Stimulated activated CD8-positive, alpha-beta memory T cell treated with anti-CD3 and anti-CD28 coated beads, Interleukin-7, amount 100 ng/mL, for 1 hour (primary cell): ENCODE results near the gene MSL2.
A peak's percentile ranks its signal among the peaks of the same experiment; 100 is the strongest.
"Not testable (repeated sequence)": the region's sequence is repeated elsewhere in the genome, so short reads cannot be mapped to it uniquely, and the experiment has no call there.

Source experiments
- DNase-seq, 2 donors: peaks; one replicate each; pipeline ENCODE4 v3.0.0-alpha.2; 2020; ENCODE audit warnings: low read depth in 2 of 2

The MSL2 gene, protein sequence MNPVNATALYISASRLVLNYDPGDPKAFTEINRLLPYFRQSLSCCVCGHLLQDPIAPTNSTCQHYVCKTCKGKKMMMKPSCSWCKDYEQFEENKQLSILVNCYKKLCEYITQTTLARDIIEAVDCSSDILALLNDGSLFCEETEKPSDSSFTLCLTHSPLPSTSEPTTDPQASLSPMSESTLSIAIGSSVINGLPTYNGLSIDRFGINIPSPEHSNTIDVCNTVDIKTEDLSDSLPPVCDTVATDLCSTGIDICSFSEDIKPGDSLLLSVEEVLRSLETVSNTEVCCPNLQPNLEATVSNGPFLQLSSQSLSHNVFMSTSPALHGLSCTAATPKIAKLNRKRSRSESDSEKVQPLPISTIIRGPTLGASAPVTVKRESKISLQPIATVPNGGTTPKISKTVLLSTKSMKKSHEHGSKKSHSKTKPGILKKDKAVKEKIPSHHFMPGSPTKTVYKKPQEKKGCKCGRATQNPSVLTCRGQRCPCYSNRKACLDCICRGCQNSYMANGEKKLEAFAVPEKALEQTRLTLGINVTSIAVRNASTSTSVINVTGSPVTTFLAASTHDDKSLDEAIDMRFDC

DNA sequence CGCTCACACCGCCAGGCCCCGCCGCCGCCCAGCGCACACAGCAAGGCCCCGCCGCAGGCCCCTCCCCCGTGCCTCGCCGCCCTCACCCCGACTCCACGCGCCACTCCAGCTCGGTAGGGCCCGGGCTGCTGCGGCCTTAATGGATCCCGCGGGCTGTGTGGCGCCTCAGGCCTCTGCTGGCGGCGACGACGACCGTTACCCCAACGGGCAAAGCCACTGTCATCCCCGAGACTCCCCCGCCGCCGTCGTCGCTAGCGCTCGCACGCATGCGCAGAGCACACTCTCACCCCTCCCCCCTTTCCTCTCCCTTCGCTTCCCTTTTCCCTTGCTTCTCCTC, at the start of gene MSL2:
Gene MSL2 (minus strand): TSS at position 272 of the 337 bp plus-strand sequence. CDS start 1,222 bp downstream, outside the sequence.
- no peak for DNase-seq

DNA sequence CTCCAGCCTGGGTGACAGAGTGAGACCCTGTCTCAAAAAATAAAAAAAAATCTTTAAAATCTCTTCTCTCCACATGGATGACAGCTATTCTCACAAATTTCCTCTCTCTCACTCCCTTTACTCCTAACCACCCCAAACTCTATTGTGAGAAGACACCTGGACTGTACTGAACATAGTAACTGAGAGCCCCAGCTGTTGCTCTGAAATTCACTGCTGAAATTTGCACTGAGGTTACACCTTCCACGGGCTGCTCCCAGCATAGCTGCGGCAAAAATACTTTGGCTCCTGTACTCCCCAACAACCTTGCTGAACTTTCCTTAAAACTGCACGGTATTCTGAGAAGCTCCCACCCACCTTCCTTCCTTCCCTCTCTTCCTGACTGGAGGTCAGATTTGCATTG, 49.6 kb upstream of the MSL2 start:
- DNase-seq = no peak

DNA sequence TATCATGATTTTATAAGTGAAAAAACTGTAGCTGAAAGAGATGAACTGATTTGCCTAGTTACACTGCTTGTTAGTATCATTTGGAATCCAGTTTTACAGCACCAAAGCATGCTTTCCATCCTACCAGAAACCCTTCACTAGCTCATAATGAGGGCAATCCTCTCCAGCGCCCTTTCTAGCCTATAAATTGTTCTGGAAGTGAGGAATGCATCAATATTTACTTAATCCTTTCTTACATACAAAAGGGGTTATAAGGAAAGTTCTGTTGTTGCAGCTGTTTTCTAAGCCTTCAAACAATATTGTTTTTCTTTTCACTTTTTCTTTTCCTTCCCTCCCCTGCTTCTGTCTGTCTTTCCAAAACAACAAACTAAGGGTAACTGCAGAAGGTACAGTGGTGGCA, 43.0 kb upstream of the MSL2 start:
- no peak for DNase-seq

DNA sequence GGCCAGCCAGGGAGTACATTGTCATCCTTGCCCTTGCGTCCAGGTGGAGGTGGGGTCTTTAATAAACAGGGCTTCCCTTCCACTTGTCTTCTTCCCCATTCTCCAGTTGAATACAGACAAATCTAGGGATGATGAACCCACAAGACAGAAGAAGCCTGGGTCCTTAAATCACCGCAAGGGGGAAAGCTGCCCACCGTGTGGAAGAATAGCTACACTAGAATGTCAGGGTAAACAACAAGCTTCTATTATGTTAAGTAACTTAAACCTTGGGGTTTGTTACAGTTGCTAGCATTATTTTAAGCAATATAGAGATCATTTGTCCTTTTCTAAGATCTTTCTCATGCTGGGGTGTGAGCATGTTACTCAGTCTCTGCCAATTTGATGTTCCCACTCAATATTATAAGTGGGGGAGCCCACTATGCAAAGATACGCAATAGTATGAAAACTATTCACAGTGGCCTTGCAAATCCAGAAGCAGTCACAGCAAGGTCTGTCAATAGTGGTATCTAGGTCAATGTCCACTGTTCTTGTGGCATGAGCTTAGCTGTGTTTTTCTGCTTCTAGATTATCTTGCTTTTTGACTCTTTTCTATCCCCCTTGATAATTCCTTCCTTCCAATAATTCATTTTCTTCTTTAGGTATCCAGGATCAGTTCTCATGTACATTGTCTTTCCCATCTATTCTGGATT, 42.0 kb upstream of the MSL2 start:
- no peak for DNase-seq

DNA sequence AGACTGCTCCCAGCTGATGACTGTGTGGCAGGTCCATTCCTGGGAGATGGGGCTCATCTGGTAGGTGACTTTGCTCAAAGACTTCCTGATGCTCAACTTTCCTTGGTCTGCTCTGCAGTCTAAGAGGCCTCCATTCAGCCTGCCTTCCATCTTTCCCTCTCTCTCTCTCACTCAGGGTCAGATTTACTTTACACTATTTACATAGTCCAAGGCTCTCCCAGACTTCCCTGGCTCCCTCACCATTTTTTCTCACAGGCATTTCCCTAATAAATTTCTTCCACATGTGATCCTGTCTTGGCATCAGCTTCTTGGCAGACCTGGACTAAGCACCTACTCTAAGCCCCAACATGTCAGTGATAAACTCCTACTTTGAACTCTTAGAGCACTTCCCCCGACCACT, 41.0 kb upstream of the MSL2 start:
- DNase-seq = no peak

DNA sequence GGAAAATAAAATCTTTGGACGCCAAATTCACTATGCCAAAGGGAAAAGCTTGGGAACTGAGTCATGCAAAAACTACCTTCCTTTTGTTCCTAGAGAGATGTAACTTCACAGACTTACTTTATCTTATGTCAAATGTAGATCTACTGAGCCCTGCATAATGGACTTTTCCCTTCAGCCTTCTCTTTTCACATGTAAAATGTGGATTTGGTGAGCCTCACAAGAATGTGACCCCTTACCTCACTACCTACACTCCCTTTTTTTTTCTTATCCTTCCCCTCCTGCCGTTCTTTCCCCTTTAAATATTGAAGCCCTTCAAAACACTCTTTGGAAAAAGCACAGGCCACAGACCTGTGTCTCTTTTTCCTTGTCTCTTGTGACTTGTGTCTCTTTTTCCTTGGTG, 40.0 kb upstream of the MSL2 start:
- DNase-seq = no peak

DNA sequence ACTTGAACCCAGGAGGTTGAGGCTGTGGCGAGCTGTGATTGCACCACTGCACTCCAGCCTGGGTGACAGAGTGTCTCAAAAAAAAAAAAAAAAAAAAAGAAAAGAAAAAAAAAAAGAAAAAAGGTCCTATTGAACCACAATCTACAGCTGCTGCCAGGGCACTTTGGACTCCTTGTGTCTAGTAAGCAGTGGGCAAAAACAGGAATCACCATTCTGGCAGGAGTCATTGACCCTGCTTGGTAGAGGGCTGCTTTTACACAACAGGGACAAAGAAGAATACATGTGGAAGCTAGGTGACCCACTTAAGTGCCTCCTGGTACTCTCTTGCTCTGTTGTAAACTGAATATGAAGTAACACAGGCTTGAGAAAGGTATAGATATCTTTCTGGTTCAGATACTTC, 39.4 kb upstream of the MSL2 start:
- DNase-seq = no peak

DNA sequence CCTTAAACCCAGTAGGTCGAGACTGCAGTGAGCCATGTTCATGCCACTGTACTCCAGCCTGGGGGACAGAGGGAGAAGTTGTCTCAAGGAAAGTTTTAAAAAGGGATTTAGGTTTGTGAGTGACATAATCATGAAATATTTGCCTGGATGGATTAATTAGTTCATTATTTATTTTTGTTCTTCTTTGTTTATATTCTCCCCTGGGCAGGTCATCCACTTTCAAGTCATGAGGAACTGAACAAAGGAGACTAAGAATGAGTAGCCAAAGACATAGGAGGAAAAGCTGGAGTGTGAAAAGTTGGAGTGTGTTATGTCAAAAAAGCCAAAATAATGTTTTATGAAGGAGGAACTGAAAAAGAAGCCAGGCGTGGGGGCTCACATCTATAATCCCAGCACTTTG, 36.3 kb upstream of the MSL2 start:
- DNase-seq = no peak

DNA sequence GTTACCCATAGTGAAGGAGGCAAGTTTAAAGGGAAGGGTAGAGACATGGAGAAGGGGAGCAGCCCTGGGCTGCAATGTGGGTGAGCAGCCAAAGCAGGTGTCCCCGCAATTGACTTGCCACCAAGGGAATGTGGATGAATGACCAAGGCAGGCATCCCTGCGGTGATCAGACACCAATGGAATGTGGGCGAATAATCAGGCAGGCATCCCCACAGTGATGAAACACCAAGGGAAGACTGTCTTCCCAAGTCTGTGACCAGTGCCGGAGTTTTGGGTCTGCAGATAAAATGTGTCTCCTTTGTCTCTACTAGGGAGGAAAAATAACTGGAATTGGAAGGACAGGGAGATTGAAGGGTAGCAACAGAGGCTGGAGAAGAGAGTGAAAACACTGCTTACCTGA, 26.6 kb upstream of the MSL2 start:
- DNase-seq = not testable (repeated sequence)

DNA sequence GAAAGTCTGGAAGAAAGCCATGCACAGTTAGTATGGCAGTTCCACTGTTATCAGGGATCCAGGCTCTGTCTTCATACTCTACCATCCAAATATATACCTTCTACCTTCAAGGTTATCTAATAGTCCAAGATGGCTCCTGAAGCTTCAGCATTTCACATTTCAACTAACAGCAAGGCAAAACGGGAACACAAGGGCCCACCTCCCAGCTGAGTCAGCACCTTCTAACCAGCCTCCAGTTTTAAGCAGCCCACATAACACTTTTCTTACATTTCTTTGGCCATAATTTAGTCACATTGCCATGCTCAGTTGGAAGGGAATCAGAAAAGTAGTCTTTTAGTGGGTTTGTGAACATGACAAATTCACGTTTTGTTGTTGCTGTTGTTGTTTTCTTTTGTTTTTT, 15.4 kb upstream of the MSL2 start:
- DNase-seq = no peak

DNA sequence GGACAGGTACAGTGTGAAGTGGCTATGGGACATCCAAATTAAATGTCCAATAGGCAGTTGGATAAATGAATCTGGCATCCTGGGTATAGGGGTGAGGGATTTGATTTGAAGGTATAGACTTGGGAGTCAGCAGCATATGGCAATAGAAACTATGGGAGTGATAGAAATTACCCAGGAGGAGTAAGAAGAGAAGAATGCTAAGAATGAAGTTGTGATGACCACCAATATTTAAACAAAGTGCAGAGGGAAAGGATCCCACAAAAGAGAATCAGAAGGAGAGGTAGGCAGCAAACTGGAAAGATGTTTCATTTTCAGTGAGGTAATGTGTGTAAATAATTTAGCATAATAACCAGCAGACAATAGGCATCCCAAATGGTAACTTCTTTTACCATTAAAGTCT, 13.8 kb upstream of the MSL2 start:
- DNase-seq = no peak

DNA sequence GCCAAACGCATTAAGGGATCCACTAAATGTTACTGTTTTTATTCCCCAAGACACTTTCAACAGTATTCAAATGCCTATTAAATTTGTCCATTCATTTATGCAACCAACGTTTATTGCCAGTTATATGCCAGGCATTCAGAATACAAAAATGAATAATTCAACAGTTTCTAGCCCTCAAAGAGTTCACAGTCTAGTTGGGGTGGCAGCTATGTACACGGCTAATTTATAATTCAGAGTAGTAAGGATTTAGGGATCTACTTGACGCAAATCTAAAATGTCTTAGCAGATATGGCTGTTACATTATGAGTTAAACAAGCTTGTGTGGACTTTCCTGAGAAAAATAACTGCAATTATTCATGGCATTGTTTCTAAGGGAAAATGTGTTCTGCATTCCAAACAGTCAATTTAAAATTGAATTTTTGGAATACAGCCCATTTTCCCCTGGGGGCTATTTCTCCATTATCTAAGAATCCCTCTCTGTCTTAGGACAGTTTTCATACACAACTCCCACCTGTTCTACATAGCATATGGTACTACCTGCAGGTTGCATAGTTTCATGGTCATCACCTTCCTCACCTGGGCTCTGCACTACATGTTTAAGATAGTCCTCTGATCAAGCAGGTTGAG, 11.5 kb upstream of the MSL2 start:
- DNase-seq = no peak

DNA sequence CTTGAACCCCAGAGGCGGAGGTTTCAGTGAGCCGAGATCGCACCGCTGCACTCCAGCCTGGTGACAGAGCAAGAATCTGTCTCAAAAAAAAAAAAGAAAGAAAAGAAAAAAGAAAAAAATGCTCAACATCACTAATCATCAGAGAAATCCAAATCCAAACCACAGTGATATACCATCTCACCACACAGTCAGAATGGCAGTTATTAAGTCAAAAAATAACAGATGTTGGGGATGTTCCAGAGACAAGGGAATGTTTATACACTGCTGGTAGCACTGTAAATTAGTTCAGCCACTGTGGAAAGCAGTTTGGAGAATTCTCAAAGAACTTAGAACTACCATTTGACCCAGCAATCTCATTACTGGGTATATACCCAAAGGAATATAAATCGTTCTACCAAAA, 3.1 kb upstream of the MSL2 start:
- DNase-seq = not testable (repeated sequence)

DNA sequence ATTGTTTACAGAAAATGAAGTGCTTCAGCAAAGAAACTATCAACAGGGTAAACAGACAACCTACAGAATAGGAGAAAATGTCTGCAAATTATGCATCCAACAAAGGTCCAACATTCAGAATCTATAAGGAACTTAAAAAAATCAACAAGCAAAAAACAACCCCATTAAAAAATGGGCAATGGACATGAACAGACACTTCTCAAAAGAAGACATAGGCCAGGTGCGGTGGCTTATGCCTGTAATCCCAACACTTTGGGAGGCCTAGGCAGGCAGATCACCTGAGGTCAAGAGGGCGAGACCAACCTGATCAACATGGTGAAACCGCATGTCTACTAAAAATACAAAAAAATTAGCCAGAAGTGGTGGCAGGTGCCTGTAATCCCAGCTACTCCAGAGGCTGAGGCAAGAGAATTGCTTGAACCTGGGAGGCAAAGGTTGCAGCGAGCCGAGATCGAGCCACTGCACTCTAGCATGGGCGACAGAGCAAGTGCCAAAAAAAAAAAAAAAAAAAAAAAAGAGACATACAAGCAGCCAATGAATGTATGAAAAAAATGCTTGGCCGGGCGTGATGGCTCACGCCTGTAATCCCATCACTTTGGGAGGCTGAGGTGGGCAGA, 2.4 kb upstream of the MSL2 start:
- not testable (repeated sequence) for DNase-seq

DNA sequence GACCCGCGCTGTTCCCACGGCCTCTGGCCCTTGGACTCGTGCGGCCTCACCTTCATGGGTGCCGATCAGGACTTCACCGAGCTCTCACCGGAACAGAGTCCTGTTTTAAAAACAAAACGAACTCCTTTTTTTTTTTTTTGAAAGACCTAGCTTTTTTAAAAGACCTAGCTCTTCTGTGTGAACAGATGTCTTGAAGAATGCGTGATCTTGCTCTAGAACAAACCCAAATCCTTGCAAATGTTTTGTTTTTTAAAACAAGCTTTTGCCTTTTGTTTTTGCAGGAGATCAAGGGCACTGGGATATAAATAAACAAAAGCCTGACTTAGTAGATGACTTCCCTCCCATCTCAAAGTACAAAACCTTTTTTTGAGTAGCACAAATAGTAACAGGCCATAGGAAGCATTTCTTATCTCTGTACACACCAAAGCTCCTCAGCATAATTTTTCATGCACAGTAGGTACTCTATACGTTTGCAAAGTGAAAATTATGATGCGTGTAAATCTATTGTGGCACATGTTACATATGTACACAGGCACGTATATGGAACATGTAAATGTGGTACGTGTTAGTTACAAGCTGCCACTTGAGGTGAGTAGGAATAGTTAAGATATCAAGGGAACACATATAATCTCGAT, 1.1 kb upstream of the MSL2 start:
- no peak for DNase-seq

DNA sequence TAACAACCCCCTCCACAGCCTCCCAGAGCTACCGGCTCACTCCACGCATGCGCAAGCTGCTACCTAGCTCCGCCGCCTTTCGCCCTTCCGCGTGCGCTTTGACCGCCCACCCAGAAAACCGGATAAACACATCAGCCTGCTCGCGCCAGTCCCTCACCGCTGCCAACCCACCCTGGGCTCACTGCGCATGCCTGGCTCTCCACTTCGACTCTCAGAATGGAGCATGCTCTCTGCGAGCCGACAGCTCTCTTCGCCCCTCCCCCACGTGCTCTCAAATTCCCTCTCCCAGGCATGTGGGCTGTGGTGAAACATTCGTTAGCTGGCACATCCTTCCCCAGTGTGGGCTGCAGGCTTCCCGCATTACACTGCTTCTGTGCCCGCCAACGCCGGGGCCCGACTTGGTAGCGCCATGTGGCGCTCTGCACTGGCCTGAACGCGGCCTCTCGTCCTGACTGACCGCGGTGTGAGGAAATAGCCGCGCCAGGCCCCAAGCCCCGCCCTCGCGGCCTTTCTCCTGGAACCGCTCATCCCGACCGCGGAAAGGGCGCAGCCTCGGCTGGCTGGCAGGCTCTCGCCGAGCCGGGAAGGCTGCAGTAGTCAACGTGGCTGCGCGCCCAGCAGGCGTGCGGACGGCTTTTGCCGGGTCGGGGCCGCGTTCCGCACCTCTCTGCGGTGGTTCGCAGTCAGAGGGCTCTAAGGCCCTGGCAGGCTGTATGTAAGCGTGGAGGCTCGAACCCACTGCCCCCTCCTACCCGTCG, 445 bp upstream of the MSL2 start:
- DNase-seq = peak; percentile 94 to 98

DNA sequence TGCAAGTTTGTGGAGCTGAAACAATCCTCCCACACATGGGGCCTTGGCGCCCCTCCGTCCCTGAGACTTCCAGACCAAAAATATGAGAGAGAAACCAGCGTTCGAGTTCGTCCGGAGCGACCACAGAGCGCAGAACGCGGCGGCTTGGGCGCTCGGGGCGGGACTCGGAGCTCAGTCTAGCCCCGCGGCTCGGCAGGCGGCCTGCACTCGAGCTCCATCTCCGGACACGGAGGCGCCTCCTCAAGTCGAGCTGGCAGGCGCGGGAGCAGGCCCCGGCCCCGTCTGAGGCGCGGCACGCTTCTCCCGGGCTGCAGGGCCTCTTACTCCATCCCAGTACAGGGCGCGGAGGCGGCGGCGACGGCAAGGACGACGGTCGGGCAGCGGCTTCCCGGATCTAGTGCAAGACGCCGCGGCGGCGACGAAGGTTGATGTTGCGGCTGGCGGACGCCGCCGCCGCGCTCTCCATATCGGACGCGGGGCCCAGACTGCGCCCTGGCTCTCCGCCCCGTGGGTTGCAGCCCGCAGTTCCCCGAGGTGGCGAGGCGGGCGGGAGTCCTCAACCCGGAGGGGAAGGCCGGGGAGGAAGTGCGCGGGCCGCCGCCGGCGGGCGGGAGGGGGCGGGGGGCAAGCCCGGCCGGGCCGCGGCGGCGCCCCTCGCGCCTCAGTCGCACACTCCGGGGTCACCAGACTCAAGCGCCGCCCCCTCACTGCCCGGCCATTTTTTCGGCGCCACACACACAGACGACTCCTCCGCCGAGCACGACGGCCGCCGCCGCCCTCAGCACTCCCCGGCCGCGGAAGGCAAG, 674 bp downstream of the MSL2 start:
- DNase-seq = peak; percentile 50

DNA sequence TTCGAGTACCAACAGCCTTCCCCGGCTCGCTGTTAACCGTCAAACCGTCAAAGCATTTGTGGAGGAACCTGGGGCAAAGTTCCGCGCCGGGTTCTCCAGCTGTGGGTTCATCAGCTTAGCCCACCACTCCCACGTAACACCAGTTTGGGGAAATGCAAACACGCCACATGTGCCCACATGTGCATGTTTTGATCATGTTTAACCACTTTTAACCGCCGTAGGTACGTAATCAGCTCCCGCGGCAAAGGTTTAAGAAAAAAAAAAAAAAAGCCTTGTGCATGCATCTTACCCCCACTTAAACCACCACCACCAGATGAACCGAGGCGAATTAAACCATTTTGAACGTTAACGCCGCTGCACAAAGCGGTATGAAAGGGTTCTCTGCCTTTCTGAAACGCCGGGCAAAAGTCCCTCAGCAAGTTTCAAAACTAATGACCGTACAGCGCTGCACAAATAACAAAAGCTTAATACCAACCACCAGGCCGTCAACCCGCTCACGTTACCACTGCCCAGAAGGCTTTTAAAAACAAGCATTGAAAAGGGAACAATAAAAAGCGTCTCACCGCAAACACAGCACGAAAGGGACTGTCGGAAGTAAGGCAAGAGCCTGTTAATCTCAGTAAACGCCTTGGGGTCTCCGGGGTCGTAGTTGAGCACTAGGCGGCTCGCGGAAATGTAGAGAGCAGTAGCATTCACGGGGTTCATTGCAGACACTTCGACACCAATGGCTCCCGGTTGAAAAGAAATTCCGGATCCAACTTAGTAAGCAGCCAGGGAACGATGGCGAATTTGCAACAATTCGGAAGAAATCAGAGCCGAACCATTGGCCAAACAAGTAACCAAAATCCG, 1.5 kb downstream of the MSL2 start:
- peak; percentile 39 to 40 for DNase-seq
